Lung microvascular endothelial cell (primary cell): Measurements from ENCODE around the gene ARSH. TPM values are rescaled to one million over a fixed set of nuclear protein-coding genes. Genes with fewer than 3 reads are reported as not detected.
"Not testable (repeated sequence)": the region's sequence is repeated elsewhere in the genome, so short reads cannot be mapped to it uniquely, and the experiment has no call there.

Experiments used
- DNase-seq, 2 donors: peaks; one replicate each; pipeline versions ENCODE4 v3.0.0 to v3.0.0-alpha.2; 2010; ENCODE audit warnings: low read depth in 2 of 2
- total RNA-seq: library from RNA; depleted of rRNA; stranded (reverse); fragments of >200 nt; gene quantifications from 2 replicates; pipeline ENCODE4 v1.2.1, GENCODE V29; 2014

ARSH gene
- total RNA-seq, 1 donor from 2014 or later = not detected

- DNase-seq = no peak
Observed at GRCh38 chrX:3029129-3029528, 22.8 kb downstream of the ARSH start.

- DNase-seq = no peak
Observed at GRCh38 chrX:3037218-3037617, 30.9 kb downstream of the ARSH start.

- no peak for DNase-seq
Observed at GRCh38 chrX:3044196-3044595, 37.9 kb downstream of the ARSH start.

GRCh38 chrX:3044671-3045070 is 38.3 kb downstream of the ARSH start:
- DNase-seq = no peak

- DNase-seq = peak in 1 of 2 donors; percentile 1
Observed at GRCh38 chrX:3046253-3047240, 40.2 kb downstream of the ARSH start.

- not testable (repeated sequence) for DNase-seq
Observed at GRCh38 chrX:3050523-3051175, 44.3 kb downstream of the ARSH start.

- no peak for DNase-seq
Observed at GRCh38 chrX:3052860-3053259, 46.5 kb downstream of the ARSH start.

- no peak for DNase-seq
Observed at GRCh38 chrX:3066555-3066954, 60.2 kb downstream of the ARSH start.

- DNase-seq = no peak
Observed at GRCh38 chrX:3075959-3076358, 69.6 kb downstream of the ARSH start.

- DNase-seq = no peak
Observed at GRCh38 chrX:3076416-3076991, 70.2 kb downstream of the ARSH start.

Other genes starting within 250 kb of the ARSH start
- gene GYG2, start 177.6 kb upstream of the ARSH start, total RNA-seq = 0.22 and 0.40 TPM in 2 replicates
- 17.4 and 21.6 TPM in 2 replicates for gene ARSD, start 77.2 kb upstream of the ARSH start, total RNA-seq
- not detected in 2 replicates for gene ARSF, start 34.9 kb downstream of the ARSH start, total RNA-seq